IMR-90 (cell line): Measurements from ENCODE around the gene OVCA2. TPM values are rescaled to one million over a fixed set of nuclear protein-coding genes. Genes with fewer than 3 reads are reported as not detected.
A peak's percentile ranks its signal among the peaks of the same experiment; 100 is the strongest.

ENCODE experiments used
- ATAC-seq: fragments of 200-7000 bp; cut with Tn5 transposase; 2 replicates; pipeline ENCODE4 v1.9.1; 2020; ENCODE audit warnings: low read depth, mild to moderate bottlenecking, moderate library complexity
- BruUV-seq: library from RNA; stranded (reverse); fragments of 400-500 nt; replicated peaks from 2 replicates; lab custom pipeline; 2021; lab: Mats Ljungman, UMichigan
- CTCF ChIA-PET: fragments of 300-600 bp; formaldehyde crosslinking; extraction: SDS; loops from one replicate; lab custom pipeline; 2021; ENCODE audit warnings: antibody characterized with exemption; lab: Yijun Ruan, JAX
- POLR2A ChIA-PET: fragments of 300-600 bp; sonication (Branson Sonifier 250); formaldehyde crosslinking; loops from one replicate; lab custom pipeline; 2022; ENCODE audit warnings: antibody characterized with exemption; ENCODE audit not compliant: unreplicated experiment; lab: Charles Lee
- DNase-seq: peaks from one replicate; pipeline ENCODE4 v3.0.0; 2013
- H2AFZ ChIP-seq: replicated peaks from 2 replicates; pipeline ENCODE3; 2013; ENCODE audit warnings: low read length, mild to moderate bottlenecking; ENCODE audit not compliant: poor library complexity
- H2AK5ac ChIP-seq: 2 replicates; pipeline ENCODE4 v1.6.1; 2013; ENCODE audit warnings: low read depth, low read length, inconsistent platforms
- H2AK9ac ChIP-seq: replicated peaks from 2 replicates; pipeline ENCODE3; 2013; ENCODE audit warnings: mild to moderate bottlenecking, low read depth, low read length, moderate library complexity; ENCODE audit not compliant: poor library complexity
- H2BK120ac ChIP-seq: 2 replicates; pipeline ENCODE4 v1.6.1; 2013; ENCODE audit warnings: low read depth, low read length, inconsistent platforms
- H2BK15ac ChIP-seq: 3 replicates; pipeline ENCODE4 v1.6.1; 2013; ENCODE audit warnings: low read depth, low read length, inconsistent platforms
- H2BK20ac ChIP-seq: 2 replicates; pipeline ENCODE4 v1.6.1; 2013; ENCODE audit warnings: low read depth, mild to moderate bottlenecking, inconsistent platforms, low read length, moderate library complexity
- H2BK5ac ChIP-seq: 2 replicates; pipeline ENCODE4 v1.6.1; 2013; ENCODE audit warnings: mild to moderate bottlenecking, low read depth, low read length, inconsistent platforms; ENCODE audit not compliant: poor library complexity, severe bottlenecking
- H3K14ac ChIP-seq: replicated peaks from 2 replicates; pipeline ENCODE4 v1.6.1; 2013; ENCODE audit warnings: low read depth, low read length, inconsistent platforms
- H3K18ac ChIP-seq: 2 replicates; pipeline ENCODE4 v1.6.1; 2013; ENCODE audit warnings: low read depth, low read length, control low read depth
- H3K23ac ChIP-seq: 2 replicates; pipeline ENCODE4 v1.6.1; 2013; ENCODE audit warnings: low read depth, low read length, inconsistent platforms
- H3K27ac ChIP-seq: 2 replicates; pipeline ENCODE4 v1.5.1; 2013; ENCODE audit warnings: mild to moderate bottlenecking, control low read depth, low read length; ENCODE audit not compliant: insufficient read depth
- H3K27me3 ChIP-seq: 2 replicates; pipeline ENCODE4 v1.6.1; 2013; ENCODE audit warnings: low read length; ENCODE audit not compliant: control insufficient read depth, insufficient read depth
- H3K36me3 ChIP-seq: 2 replicates; pipeline ENCODE4 v1.6.1; 2013; ENCODE audit warnings: low read length, mixed read lengths; ENCODE audit not compliant: control insufficient read depth, insufficient read depth
- H3K4ac ChIP-seq: 2 replicates; pipeline ENCODE4 v1.6.1; 2013; ENCODE audit warnings: low read depth, low read length, inconsistent platforms
- H3K4me1 ChIP-seq: 2 replicates; pipeline ENCODE4 v1.6.1; 2013; ENCODE audit warnings: low read length, mixed read lengths; ENCODE audit not compliant: control insufficient read depth, insufficient read depth
- H3K4me2 ChIP-seq: 2 replicates; pipeline ENCODE4 v1.6.1; 2013; ENCODE audit warnings: low read depth, mild to moderate bottlenecking, control low read depth, low read length, moderate library complexity
- H3K4me3 ChIP-seq: 2 replicates; pipeline ENCODE4 v1.5.1; 2013; ENCODE audit warnings: low read depth, mild to moderate bottlenecking, control low read depth, low read length, moderate library complexity; ENCODE audit not compliant: insufficient read depth
- H3K56ac ChIP-seq: 2 replicates; pipeline ENCODE4 v1.6.1; 2013; ENCODE audit warnings: low read length, inconsistent platforms; ENCODE audit not compliant: insufficient read depth; ENCODE audit errors: extremely low read depth
- H3K79me1 ChIP-seq, 2 experiments: 2 replicates each; pipeline ENCODE4 v1.6.1; 2013; ENCODE audit warnings: low read length in 2 of 2, inconsistent platforms in 1 of 2, low read depth in 1 of 2
- H3K9ac ChIP-seq: 2 replicates; pipeline ENCODE4 v1.6.1; 2013; ENCODE audit warnings: low read depth, low read length, control low read depth
- H3K9me1 ChIP-seq: 2 replicates; pipeline ENCODE4 v1.6.1; 2013; ENCODE audit warnings: low read length, inconsistent platforms; ENCODE audit not compliant: insufficient read depth
- H3K9me3 ChIP-seq: 2 replicates; pipeline ENCODE4 v1.6.1; 2013; ENCODE audit warnings: low read length; ENCODE audit not compliant: control insufficient read depth, insufficient read depth
- H4K20me1 ChIP-seq: 2 replicates; pipeline ENCODE4 v1.6.1; 2013; ENCODE audit warnings: low read length, inconsistent platforms; ENCODE audit not compliant: insufficient read depth
- H4K5ac ChIP-seq: 2 replicates; pipeline ENCODE4 v1.6.1; 2013; ENCODE audit warnings: mild to moderate bottlenecking, low read depth, low read length, control low read depth
- H4K8ac ChIP-seq, 2 experiments: 2 replicates each; pipeline ENCODE4 v1.6.1; 2013; ENCODE audit warnings: low read depth in 2 of 2, low read length in 2 of 2, control low read depth in 1 of 2, inconsistent platforms in 1 of 2
- H4K91ac ChIP-seq: 2 replicates; pipeline ENCODE4 v1.6.1; 2013; ENCODE audit warnings: low read depth, low read length, inconsistent platforms; ENCODE audit not compliant: insufficient read depth
- MAZ ChIP-seq: IDR thresholded peaks from 2 replicates; pipeline ENCODE4 v1.6.1; 2012; ENCODE audit warnings: low read depth, mild to moderate bottlenecking, low read length, improper control_type of control experiment, moderate library complexity, borderline replicate concordance
- MXI1 ChIP-seq: IDR thresholded peaks from 2 replicates; pipeline ENCODE4 v1.6.1; 2012; ENCODE audit warnings: low read depth, mild to moderate bottlenecking, low read length, moderate library complexity, borderline replicate concordance
- POLR2A ChIP-seq: IDR thresholded peaks from 2 replicates; pipeline ENCODE4 v1.6.1; 2012; ENCODE audit warnings: mild to moderate bottlenecking, low read depth, low read length
- WGBS, 2 experiments: methylation state at CpG; one replicate each; pipeline versions ENCODE4 v1.1.5 to v1.1.7; 2013; ENCODE audit warnings: missing lambda C conversion rate in 2 of 2; ENCODE audit not compliant: insufficient read length in 1 of 2; ENCODE audit errors: extremely low coverage in 2 of 2; 5-methylcytosine and 5-hydroxymethylcytosine counted together
- dilution Hi-C: fragments of 300-500 bp; cut with HindIII; formaldehyde crosslinking; loops from one replicate; pipeline ENCODE4 v1.14.3; 2018; ENCODE audit warnings: low sequenced_read_pairs; ENCODE audit not compliant: unreplicated experiment
- in situ Hi-C: fragments of 300-500 bp; cut with MboI; formaldehyde crosslinking; loops from 3 replicates; pipeline ENCODE4 v1.14.3; 2019; ENCODE audit warnings: low sequenced_read_pairs, inconsistent platforms, mixed read lengths
- intact Hi-C: fragments of 100-400 bp; cut with micrococcal nuclease; formaldehyde crosslinking; loops from 2 replicates; pipeline ENCODE4 v1.10.0; 2022
- polyA plus RNA-seq, 3 experiments: library from polyadenylated mRNA; depleted of rRNA; stranded (reverse); fragments of >200 nt; gene quantifications; 2 replicates each; pipeline ENCODE4 v1.2.3, GENCODE V29; 2012; ENCODE audit warnings: low replicate concordance in 1 of 3
- total RNA-seq: library from RNA; depleted of rRNA; stranded (reverse); fragments of >200 nt; gene quantifications from 2 replicates; pipeline ENCODE4 v1.2.3, GENCODE V29; 2012

OVCA2 gene
- total and polyA plus RNA-seq, 2 of the 4 experiments (the other 2 are of a cell fraction): 38.7 to 46.9 TPM

DNA sequence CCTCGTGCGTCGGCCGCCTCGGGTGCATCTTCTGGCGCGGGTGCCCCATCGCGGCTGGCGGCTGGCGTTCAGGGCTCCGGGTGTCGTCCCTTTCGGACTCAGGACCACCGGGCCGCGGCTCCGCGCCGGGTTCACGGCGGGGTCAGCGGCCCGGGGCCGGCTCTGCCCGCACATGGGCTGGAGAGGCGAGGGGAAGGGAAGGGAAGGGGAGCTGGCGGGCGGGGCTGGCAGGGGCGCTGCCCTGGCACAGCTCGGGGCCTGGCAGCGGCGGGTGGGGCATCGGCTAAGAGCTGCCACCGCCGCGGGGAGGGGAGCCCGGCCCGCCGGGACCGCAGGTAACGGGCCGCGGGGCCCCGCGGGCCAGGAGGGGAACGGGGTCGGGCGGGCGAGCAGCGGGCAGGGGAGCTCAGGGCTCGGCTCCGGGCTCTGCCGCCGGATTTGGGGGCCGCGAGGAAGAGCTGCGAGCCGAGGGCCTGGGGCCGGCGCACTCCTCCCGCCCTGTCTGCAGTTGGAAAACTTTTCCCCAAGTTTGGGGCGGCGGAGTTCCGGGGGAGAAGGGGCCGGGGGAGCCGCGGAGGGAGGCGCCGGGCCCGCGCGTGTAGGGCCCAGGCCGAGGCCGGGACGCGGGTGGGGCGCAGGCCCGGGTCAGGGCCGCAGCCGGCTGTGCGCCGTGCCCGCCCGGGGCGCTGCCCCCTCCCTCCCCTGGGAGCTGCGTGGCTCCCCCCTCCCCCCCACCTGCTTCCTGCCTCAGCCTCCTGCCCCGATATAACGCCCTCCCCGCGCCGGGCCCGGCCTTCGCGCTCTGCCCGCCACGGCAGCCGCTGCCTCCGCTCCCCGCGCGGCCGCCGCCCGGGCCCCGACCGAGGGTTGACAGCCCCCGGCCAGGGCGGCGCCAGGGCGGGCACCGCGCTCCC, 13.7 kb downstream of the OVCA2 start:
- H3K4ac ChIP-seq: peak overlapping the region; percentile 81
- no peak overlapping the region for H2BK20ac ChIP-seq
- H3K56ac ChIP-seq: peak overlapping the region; percentile 92; the same call in 1 of the 2 replicates
- peak overlapping the region; percentile 95 for H2BK5ac ChIP-seq
- peak overlapping the region; percentile 58; the same call in 1 of the 2 replicates for H2AK5ac ChIP-seq
- peak overlapping the region; percentile 98 for H3K27ac ChIP-seq
- peaks cover 7 to 29% of the 10 kb centered on the region in 2 experiments; a peak in 3 of 4 replicates for H3K79me1 ChIP-seq
- peak; percentile 8 for ATAC-seq
- H3K4me3 ChIP-seq: peak overlapping the region; percentile 75
- no peaks in the 10 kb centered on the region for H3K27me3 ChIP-seq
- peak overlapping the region; percentile 89 for H2AFZ ChIP-seq
- peak overlapping the region; percentile 84 for H4K91ac ChIP-seq
- H3K4me1 ChIP-seq: peaks cover 24% of the 10 kb centered on the region
- H2AK9ac ChIP-seq: peak overlapping the region; percentile 99
- 0 out of 2 replicates have a peak, but pooled peaks cover 5% of the 10 kb centered on the region for H3K9me1 ChIP-seq
- in situ Hi-C loops: no loop called here
- H4K20me1 ChIP-seq: peaks cover 30% of the 10 kb centered on the region
- no peaks in the 10 kb centered on the region for H3K9me3 ChIP-seq
- no TSS peak for BruUV-seq
- peaks cover 34% of the 10 kb centered on the region for H3K36me3 ChIP-seq
- DNase-seq: peak; percentile 55
- H4K8ac ChIP-seq: peak overlapping the region in 1 of 2 experiments; percentile 72; a peak in 2 of 4 replicates
- 0% methylated on average over 56 of the region's 113 CpGs; no CpG with 5 or more reads in 1 of the 2 experiments for WGBS, 2 experiments
- dilution Hi-C loops: no loop called here
- TF ChIP-seq MAZ (0 out of 2 replicates have a peak, but pooled peaks have one; percentile 14), POLR2A (peak; percentile 20; the same call in 1 of the 2 replicates), MXI1 (no peak)
- no peak overlapping the region for H2BK15ac ChIP-seq
- H2BK120ac ChIP-seq: peak overlapping the region; percentile 72
- ChIA-PET POLR2A (interaction anchor here (0.6 to 1.3 kb wide), 4 partner anchors 28 to 568 kb away, joined by 3 to 4 read pairs (median 4); no protein-coding TSS in a partner anchor), CTCF (interaction anchor here (0.6 to 6.3 kb wide), 8 partner anchors 16 to 208 kb away, joined by 3 to 57 read pairs (median 4); no protein-coding TSS in a partner anchor)
- peak overlapping the region; percentile 58; the same call in 1 of the 2 replicates for H3K18ac ChIP-seq
- H3K9ac ChIP-seq: peak overlapping the region; percentile 96
- H3K14ac ChIP-seq: peak overlapping the region; percentile 91
- no peak overlapping the region for H3K23ac ChIP-seq
- H4K5ac ChIP-seq: peak overlapping the region; percentile 5; the same call in 1 of the 2 replicates
- H3K4me2 ChIP-seq: peak overlapping the region; percentile 48
- intact Hi-C loops: loop anchor here (1.0 kb wide), 2 partner anchors 189 to 227 kb away; no protein-coding TSS in a partner anchor
